Measurements from ENCODE around the gene TPD52L2. TPM values are rescaled to one million over a fixed set of nuclear protein-coding genes. Genes with fewer than 3 reads are reported as not detected.

The TPD52L2 gene
- total and polyA plus RNA-seq, 8 donors = 42.0 to 75.6 (median 52.9) TPM

- intact Hi-C loops (cut with DNase I; ENCODE audit: low total_unique reads) = no loop called here
- peak overlapping the region in 3 of 5 donors; percentile 68 to 80 (median 80) for H3K27ac ChIP-seq
- H3K4me3 ChIP-seq = no peak overlapping the region
- 88 to 95% (median 93%) methylated on average over 38 to 58 of the region's 58 CpGs for WGBS, 5 donors
- no peaks in the 10 kb centered on the region for H3K27me3 ChIP-seq
- peaks cover 44 to 92% (median 81%) of the 10 kb centered on the region in 4 donors for H3K36me3 ChIP-seq
- no peak for DNase-seq
- no peak for TF ChIP-seq POLR2A (IDR thresholded peaks at IDR 0.05)
- TF ChIP-seq, protein P1, sequence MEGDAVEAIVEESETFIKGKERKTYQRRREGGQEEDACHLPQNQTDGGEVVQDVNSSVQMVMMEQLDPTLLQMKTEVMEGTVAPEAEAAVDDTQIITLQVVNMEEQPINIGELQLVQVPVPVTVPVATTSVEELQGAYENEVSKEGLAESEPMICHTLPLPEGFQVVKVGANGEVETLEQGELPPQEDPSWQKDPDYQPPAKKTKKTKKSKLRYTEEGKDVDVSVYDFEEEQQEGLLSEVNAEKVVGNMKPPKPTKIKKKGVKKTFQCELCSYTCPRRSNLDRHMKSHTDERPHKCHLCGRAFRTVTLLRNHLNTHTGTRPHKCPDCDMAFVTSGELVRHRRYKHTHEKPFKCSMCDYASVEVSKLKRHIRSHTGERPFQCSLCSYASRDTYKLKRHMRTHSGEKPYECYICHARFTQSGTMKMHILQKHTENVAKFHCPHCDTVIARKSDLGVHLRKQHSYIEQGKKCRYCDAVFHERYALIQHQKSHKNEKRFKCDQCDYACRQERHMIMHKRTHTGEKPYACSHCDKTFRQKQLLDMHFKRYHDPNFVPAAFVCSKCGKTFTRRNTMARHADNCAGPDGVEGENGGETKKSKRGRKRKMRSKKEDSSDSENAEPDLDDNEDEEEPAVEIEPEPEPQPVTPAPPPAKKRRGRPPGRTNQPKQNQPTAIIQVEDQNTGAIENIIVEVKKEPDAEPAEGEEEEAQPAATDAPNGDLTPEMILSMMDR (IDR thresholded peaks at IDR 0.05) = no peak
- TF ChIP-seq POLR2AphosphoS5 (IDR thresholded peaks at IDR 0.05) = no peak
- no peak for TF ChIP-seq EP300 (IDR thresholded peaks at IDR 0.05)
- H3K9me3 ChIP-seq = no peaks in the 10 kb centered on the region
- H3K4me1 ChIP-seq = peaks cover 7 to 46% (median 32%) of the 10 kb centered on the region in 4 donors
Measured at GRCh38 chr20:63940472-63941266, 75.6 kb downstream of the TPD52L2 start.

Small RNA genes lying within 50 kb of the gene (small RNA-seq; reads per million reads assigned to genes)
- 0 reads per million in 4 donors for gene MIR941-2
- gene MIR941-4 = 0 reads per million in 4 donors
- 0 reads per million in 4 donors for gene MIR941-5
- gene RNU1-134P = 0 reads per million in 4 donors

Other genes starting within 250 kb of the TPD52L2 start
- gene GMEB2, start 238.2 kb upstream of the TPD52L2 start, total RNA-seq = 10 to 100 TPM in 2 of 5 donors, 1 to 10 TPM in 3; 1.8 to 20.4 (median 8.3) TPM
- gene GMEB2, start 238.2 kb upstream of the TPD52L2 start, polyA plus RNA-seq = 1 to 10 TPM; 5.4 to 7.5 (median 7.4) TPM
- 10 to 100 TPM in 2 of 5 donors, 1 to 10 TPM in 2, under 1 TPM in 1; 0.87 to 13.4 (median 5.5) TPM for gene STMN3, start 211.8 kb upstream of the TPD52L2 start, total RNA-seq
- gene STMN3, start 211.8 kb upstream of the TPD52L2 start, polyA plus RNA-seq = 10 to 100 TPM; 12.3 to 14.8 (median 12.5) TPM
- gene RTEL1, start 207.0 kb upstream of the TPD52L2 start, total RNA-seq = 10 to 100 TPM; 13.6 to 70.4 (median 32.7) TPM
- gene RTEL1, start 207.0 kb upstream of the TPD52L2 start, polyA plus RNA-seq = 1 to 10 TPM; 7.6 to 10.0 (median 9.2) TPM
- 10 to 100 TPM in 1 of 5 donors, 1 to 10 TPM in 3, not detected in 1; 1.1 to 16.9 (median 3.2) TPM for gene TNFRSF6B, start 168.6 kb upstream of the TPD52L2 start, total RNA-seq
- gene TNFRSF6B, start 168.6 kb upstream of the TPD52L2 start, polyA plus RNA-seq = 10 to 100 TPM in 1 of 3 donors, 1 to 10 TPM in 2; 8.5 to 26.2 (median 9.5) TPM
- 100 to 1,000 TPM in 1 of 5 donors, 10 to 100 TPM in 3, 1 to 10 TPM in 1; 7.6 to 103 (median 35.8) TPM for gene ARFRP1, start 157.3 kb upstream of the TPD52L2 start, total RNA-seq
- gene ARFRP1, start 157.3 kb upstream of the TPD52L2 start, polyA plus RNA-seq = 10 to 100 TPM; 30.2 to 56.2 (median 35.9) TPM
- gene ZGPAT, start 157.2 kb upstream of the TPD52L2 start, total RNA-seq = 10 to 100 TPM; 12.3 to 49.6 (median 39.3) TPM
- 10 to 100 TPM; 29.9 to 41.7 (median 37.7) TPM for gene ZGPAT, start 157.2 kb upstream of the TPD52L2 start, polyA plus RNA-seq
- gene LIME1, start 128.6 kb upstream of the TPD52L2 start, total RNA-seq = 100 to 1,000 TPM in 1 of 5 donors, 10 to 100 TPM in 2, 1 to 10 TPM in 2; 3.6 to 117 (median 16.8) TPM
- gene LIME1, start 128.6 kb upstream of the TPD52L2 start, polyA plus RNA-seq = 10 to 100 TPM; 17.1 to 24.3 (median 19.9) TPM
- gene SLC2A4RG, start 125.5 kb upstream of the TPD52L2 start, total RNA-seq = 10 to 100 TPM in 3 of 5 donors, 1 to 10 TPM in 2; 7.1 to 60.5 (median 25.9) TPM
- gene SLC2A4RG, start 125.5 kb upstream of the TPD52L2 start, polyA plus RNA-seq = 10 to 100 TPM; 40.1 to 76.9 (median 57.4) TPM
- 10 to 100 TPM in 1 of 5 donors, 1 to 10 TPM in 3, under 1 TPM in 1; 0.58 to 13.4 (median 4.1) TPM for gene ZBTB46, start 34.0 kb upstream of the TPD52L2 start, total RNA-seq
- 1 to 10 TPM; 1.1 to 1.8 (median 1.7) TPM for gene ZBTB46, start 34.0 kb upstream of the TPD52L2 start, polyA plus RNA-seq
- gene ABHD16B, start 3.8 kb upstream of the TPD52L2 start, total RNA-seq = not detected
- gene ABHD16B, start 3.8 kb upstream of the TPD52L2 start, polyA plus RNA-seq = under 1 TPM in 2 of 3 donors, not detected in 1; 0.37 to 0.43 TPM
- 10 to 100 TPM; 23.7 to 60.1 (median 52.7) TPM for gene DNAJC5, start 29.9 kb downstream of the TPD52L2 start, total RNA-seq
- gene DNAJC5, start 29.9 kb downstream of the TPD52L2 start, polyA plus RNA-seq = 10 to 100 TPM; 23.1 to 26.4 (median 25.6) TPM
- 100 to 1,000 TPM in 1 of 5 donors, 10 to 100 TPM in 4; 20.9 to 107 (median 36.8) TPM for gene UCKL1, start 91.1 kb downstream of the TPD52L2 start, total RNA-seq
- 10 to 100 TPM; 17.7 to 60.5 (median 24.0) TPM for gene UCKL1, start 91.1 kb downstream of the TPD52L2 start, polyA plus RNA-seq
- gene ZNF512B, start 104.7 kb downstream of the TPD52L2 start, total RNA-seq = 10 to 100 TPM in 2 of 5 donors, 1 to 10 TPM in 3; 6.1 to 12.1 (median 9.2) TPM
- gene ZNF512B, start 104.7 kb downstream of the TPD52L2 start, polyA plus RNA-seq = 1 to 10 TPM; 3.5 to 7.6 (median 6.3) TPM
- gene SAMD10, start 114.4 kb downstream of the TPD52L2 start, total RNA-seq = 10 to 100 TPM in 2 of 5 donors, 1 to 10 TPM in 3; 2.9 to 68.1 (median 9.4) TPM
- 1 to 10 TPM; 4.9 to 6.6 (median 6.3) TPM for gene SAMD10, start 114.4 kb downstream of the TPD52L2 start, polyA plus RNA-seq
- gene PRPF6, start 115.9 kb downstream of the TPD52L2 start, total RNA-seq = 10 to 100 TPM; 30.4 to 67.4 (median 39.7) TPM
- gene PRPF6, start 115.9 kb downstream of the TPD52L2 start, polyA plus RNA-seq = 10 to 100 TPM; 27.0 to 44.2 (median 39.6) TPM
- 1 to 10 TPM in 1 of 5 donors, not detected in 4; 1.7 TPM for gene C20orf204, start 170.9 kb downstream of the TPD52L2 start, total RNA-seq
- gene C20orf204, start 170.9 kb downstream of the TPD52L2 start, polyA plus RNA-seq = 1 to 10 TPM in 2 of 3 donors, under 1 TPM in 1; 0.62 to 3.4 (median 1.4) TPM
- 10 to 100 TPM in 2 of 5 donors, 1 to 10 TPM in 2, under 1 TPM in 1; 0.58 to 26.6 (median 8.9) TPM for gene SOX18, start 184.4 kb downstream of the TPD52L2 start, total RNA-seq
- gene SOX18, start 184.4 kb downstream of the TPD52L2 start, polyA plus RNA-seq = 10 to 100 TPM in 1 of 3 donors, 1 to 10 TPM in 2; 6.2 to 15.2 (median 8.4) TPM
- 10 to 100 TPM in 4 of 5 donors, 1 to 10 TPM in 1; 3.1 to 30.7 (median 22.8) TPM for gene TCEA2, start 197.9 kb downstream of the TPD52L2 start, total RNA-seq
- gene TCEA2, start 197.9 kb downstream of the TPD52L2 start, polyA plus RNA-seq = 10 to 100 TPM; 21.0 to 35.5 (median 30.4) TPM
- gene RGS19, start 214.2 kb downstream of the TPD52L2 start, total RNA-seq = 10 to 100 TPM in 1 of 5 donors, 1 to 10 TPM in 1, not detected in 3; 3.1 to 10.1 TPM
- 10 to 100 TPM in 2 of 3 donors, 1 to 10 TPM in 1; 8.1 to 17.2 (median 13.1) TPM for gene RGS19, start 214.2 kb downstream of the TPD52L2 start, polyA plus RNA-seq
- gene OPRL1, start 214.8 kb downstream of the TPD52L2 start, total RNA-seq = 1 to 10 TPM in 1 of 5 donors, under 1 TPM in 1, not detected in 3; 0.55 to 4.7 TPM
- gene OPRL1, start 214.8 kb downstream of the TPD52L2 start, polyA plus RNA-seq = under 1 TPM in 2 of 3 donors, not detected in 1; 0.18 to 0.25 TPM
- gene LKAAEAR1, start 219.1 kb downstream of the TPD52L2 start, total RNA-seq = not detected
- under 1 TPM in 1 of 3 donors, not detected in 2; 0.23 TPM for gene LKAAEAR1, start 219.1 kb downstream of the TPD52L2 start, polyA plus RNA-seq
- gene NPBWR2, start 242.3 kb downstream of the TPD52L2 start, total RNA-seq = not detected
- not detected for gene NPBWR2, start 242.3 kb downstream of the TPD52L2 start, polyA plus RNA-seq

All from stomach (tissue), 9 donors.